Activated CD4-positive, alpha-beta T cell treated with anti-CD3 and anti-CD28 coated beads, Interleukin-2, amount 50 U/mL, for 4 hours (primary cell): ENCODE measurements around the gene PLAC1.

Experiments
- DNase-seq, 2 experiments: peaks; one replicate each; pipeline ENCODE4 v3.0.0-alpha.2; 2020

Gene PLAC1

GRCh38 chrX:134571796-134572195 is 86.5 kb downstream of the PLAC1 start:
- no peak for DNase-seq

GRCh38 chrX:134570899-134571298 is 87.4 kb downstream of the PLAC1 start:
- DNase-seq = no peak

GRCh38 chrX:134570509-134570846 is 87.8 kb downstream of the PLAC1 start:
- no peak for DNase-seq

GRCh38 chrX:134569306-134569705 is 89.0 kb downstream of the PLAC1 start:
- DNase-seq = no peak

GRCh38 chrX:134568285-134569016 is 89.8 kb downstream of the PLAC1 start:
- no peak for DNase-seq

- no peak for DNase-seq
Observed at GRCh38 chrX:134566506-134566905, 91.8 kb downstream of the PLAC1 start.

- no peak for DNase-seq
Observed at GRCh38 chrX:134562002-134562401, 96.3 kb downstream of the PLAC1 start.

- DNase-seq = no peak
Observed at GRCh38 chrX:134558133-134558532, 100.1 kb downstream of the PLAC1 start.

GRCh38 chrX:134554291-134554690 is 104.0 kb downstream of the PLAC1 start:
- no peak for DNase-seq

GRCh38 chrX:134552351-134552750 is 105.9 kb downstream of the PLAC1 start:
- no peak for DNase-seq

- DNase-seq = no peak
Observed at GRCh38 chrX:134551376-134552048, 106.8 kb downstream of the PLAC1 start.

- DNase-seq = no peak
Observed at GRCh38 chrX:134548257-134549201, 109.7 kb downstream of the PLAC1 start.

- no peak for DNase-seq
Observed at GRCh38 chrX:134547047-134547679, 111.1 kb downstream of the PLAC1 start.

- no peak for DNase-seq
Observed at GRCh38 chrX:134546187-134546586, 112.1 kb downstream of the PLAC1 start.

GRCh38 chrX:134545510-134545909 is 112.8 kb downstream of the PLAC1 start:
- DNase-seq = no peak

GRCh38 chrX:134544513-134545151 is 113.6 kb downstream of the PLAC1 start:
- DNase-seq = no peak

- no peak for DNase-seq
Observed at GRCh38 chrX:134544135-134544512, 114.1 kb downstream of the PLAC1 start.

- DNase-seq = no peak
Observed at GRCh38 chrX:134543288-134543687, 115.0 kb downstream of the PLAC1 start.

- no peak for DNase-seq
Observed at GRCh38 chrX:134542485-134542884, 115.8 kb downstream of the PLAC1 start.

GRCh38 chrX:134541906-134542305 is 116.4 kb downstream of the PLAC1 start:
- DNase-seq = no peak

- DNase-seq = no peak
Observed at GRCh38 chrX:134538316-134538715, 120.0 kb downstream of the PLAC1 start.

GRCh38 chrX:134537179-134537955 is 120.9 kb downstream of the PLAC1 start:
- no peak for DNase-seq
